ENCODE results near the gene ZNF618.

ZNF618 gene

DNA sequence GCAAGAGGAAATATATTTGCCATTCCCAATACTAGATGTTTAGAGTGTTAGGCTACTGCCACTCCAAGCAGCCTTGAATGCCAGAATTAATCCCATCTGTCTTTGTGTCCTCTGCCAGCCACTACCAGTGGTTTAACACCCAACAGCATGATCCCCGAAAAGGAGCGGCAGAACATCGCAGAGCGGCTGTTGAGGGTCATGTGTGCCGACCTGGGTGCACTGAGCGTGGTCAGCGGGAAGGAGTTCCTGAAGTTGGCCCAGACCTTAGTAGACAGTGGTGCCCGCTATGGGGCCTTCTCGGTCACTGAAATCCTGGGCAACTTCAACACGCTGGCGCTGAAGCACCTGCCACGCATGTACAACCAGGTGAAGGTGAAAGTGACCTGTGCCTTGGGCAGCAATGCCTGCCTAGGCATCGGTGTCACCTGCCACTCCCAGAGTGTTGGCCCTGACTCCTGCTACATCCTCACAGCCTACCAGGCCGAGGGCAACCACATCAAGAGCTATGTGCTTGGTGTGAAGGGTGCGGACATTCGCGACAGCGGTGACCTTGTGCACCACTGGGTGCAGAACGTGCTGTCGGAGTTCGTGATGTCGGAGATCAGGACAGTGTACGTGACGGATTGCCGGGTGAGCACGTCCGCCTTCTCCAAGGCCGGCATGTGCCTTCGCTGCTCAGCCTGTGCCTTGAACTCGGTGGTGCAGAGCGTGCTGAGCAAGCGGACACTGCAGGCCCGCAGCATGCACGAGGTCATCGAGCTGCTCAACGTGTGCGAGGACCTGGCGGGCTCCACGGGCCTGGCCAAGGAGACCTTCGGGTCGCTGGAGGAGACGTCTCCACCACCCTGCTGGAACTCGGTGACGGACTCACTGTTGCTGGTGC is 172.7 kb downstream of the ZNF618 start:
- DNase-seq, result no peak

- DNase-seq, result no peak
Observed at GRCh38 chr9:114049441-114050225, 173.5 kb downstream of the ZNF618 start.

- DNase-seq, result no peak
Observed at GRCh38 chr9:114050226-114050568, 174.1 kb downstream of the ZNF618 start.

GRCh38 chr9:114050646-114051045 is 174.5 kb downstream of the ZNF618 start:
- no peak for DNase-seq

GRCh38 chr9:114051281-114051680 is 175.2 kb downstream of the ZNF618 start:
- DNase-seq, result no peak

- DNase-seq, result no peak
Observed at GRCh38 chr9:114051706-114052105, 175.6 kb downstream of the ZNF618 start.

- DNase-seq, result no peak
Observed at GRCh38 chr9:114053246-114054005, 177.3 kb downstream of the ZNF618 start.

DNA sequence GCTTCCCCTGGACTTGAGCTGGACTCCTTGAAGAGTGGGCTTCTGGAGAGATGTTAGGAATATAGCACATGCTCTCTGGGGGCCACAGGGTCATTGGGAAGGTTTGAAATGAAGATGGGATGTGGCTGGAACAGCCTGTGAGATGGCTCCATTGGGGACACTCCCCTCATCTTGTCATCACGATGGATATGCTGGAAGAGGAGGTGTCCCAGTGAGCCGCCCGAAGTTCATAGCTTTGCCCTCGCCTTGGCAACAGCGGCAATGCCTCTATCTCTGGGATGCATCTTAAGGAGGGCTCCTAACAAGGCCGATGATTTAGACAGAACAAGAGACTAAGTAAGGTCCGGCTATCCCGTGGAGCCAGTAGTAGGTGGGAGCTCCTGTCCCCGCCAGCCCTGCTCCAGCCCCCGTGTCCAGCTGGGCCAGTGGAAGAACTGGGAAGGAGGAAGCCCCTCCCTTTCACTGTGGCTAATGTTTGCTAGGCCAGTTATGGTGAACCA is 178.1 kb downstream of the ZNF618 start:
- no peak for DNase-seq

DNA sequence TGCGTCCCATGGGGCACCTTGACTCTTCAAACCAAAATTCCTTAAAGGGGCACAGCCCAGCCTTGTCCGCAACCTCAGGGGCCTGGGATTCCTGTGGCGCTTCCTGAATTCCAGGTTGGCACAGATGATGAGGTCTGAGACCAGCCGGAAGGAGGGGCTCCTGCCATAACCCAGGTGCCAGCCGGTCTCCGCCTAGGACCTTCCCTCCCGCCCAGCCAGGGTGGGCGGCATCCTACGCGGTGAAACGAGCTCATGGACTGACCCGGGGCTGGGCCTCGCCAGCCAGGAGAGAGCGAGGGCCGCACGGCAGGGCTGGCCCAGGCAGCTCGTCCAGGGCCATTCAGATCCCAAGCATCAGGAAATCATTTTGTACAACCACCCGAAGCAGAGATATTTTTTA is 179.0 kb downstream of the ZNF618 start:
- no peak for DNase-seq

GRCh38 chr9:114055894-114056293 is 179.8 kb downstream of the ZNF618 start:
- DNase-seq, result no peak

DNA sequence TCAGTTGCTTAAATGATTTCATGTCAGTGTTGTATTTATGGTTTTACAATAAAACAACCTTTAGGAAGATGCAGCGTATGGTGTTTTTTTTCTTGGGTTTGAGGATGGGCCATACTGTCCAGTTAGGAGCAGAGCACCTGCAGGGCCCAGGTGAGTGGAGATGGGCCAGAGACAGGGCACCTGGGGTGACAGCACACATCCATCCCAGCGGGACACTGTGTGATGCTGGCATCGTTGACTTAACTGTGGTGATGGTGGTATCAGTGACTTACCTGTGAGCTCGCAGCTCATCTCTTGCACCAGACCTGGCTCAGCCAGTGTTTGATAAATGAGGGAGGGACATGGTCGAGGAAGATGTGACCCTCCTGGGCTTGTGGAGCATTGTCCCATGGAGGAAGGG is 180.4 kb downstream of the ZNF618 start:
- DNase-seq, result no peak

DNA sequence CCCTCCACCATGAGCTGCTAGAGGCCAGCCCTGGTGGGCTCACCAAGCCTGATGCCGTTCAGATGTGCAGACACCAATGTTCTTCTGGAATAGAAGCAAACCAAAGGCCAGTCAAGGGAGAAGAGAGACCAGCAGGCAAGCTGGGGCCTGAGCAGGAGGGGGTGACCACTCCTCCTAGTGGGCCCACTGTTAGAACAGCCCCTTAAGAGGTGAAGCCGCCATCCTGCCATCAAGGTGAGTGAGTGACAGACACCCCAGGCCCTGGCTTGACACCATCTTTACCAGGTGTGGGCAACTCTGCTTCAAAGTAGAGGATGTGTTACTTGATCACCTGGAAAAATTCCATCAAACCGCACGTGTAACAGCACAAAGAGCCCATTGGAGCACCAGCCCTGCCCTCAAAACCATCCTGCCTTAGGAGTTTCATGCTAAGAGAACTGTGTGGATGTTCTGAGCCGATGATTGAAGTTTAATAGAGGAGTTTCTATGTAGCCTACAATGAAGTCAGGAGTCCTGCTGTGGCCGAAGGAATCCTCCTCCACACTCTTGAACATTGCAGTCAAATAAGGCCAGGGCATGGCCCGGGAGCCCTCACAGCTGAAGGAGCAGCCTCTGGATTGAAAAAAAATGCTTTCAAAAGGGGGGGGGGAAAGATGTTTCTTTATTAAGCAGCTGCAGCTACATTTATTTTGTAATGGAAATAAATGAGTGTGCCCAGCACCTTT is 181.2 kb downstream of the ZNF618 start:
- DNase-seq, result no peak

- DNase-seq, result no peak
Observed at GRCh38 chr9:114058688-114059046, 182.6 kb downstream of the ZNF618 start.

DNA sequence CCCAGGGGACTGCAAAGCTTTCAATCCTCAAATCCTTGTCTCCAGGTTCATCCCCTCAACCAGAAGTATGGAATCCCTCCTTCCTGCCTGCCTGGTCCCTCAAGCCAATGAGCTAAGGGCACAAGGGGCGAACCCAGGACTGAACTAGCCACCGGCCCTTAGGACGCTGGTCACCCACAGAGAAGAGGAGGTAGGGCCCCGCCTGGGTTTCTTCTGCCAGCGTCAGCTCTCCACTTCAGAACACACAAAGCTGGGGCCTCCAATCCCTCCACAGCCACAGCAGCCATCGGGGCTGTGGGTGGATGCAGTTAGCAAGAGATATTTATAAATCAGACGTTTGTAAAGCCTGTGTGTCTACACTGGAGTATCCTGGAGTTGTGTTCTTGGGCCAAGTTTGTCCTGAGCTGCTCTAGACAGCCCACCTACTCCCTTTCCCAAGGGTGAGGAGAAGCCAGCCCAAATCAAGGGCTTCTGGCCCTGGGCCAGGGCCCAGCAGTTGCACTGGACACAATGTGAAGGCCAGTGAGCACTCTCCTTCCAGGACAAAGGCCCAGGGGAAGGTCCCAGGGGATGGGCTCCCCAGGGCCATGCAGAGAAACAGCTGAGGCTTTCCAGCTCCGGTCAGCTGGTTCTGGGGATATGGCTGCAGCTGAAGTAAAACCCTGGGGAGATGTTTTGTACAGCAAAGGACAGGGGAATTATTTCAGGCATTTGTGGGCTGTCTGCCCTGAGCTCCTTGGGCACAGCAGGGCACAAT is 183.1 kb downstream of the ZNF618 start:
- DNase-seq, result no peak

GRCh38 chr9:114060070-114060469 is 184.0 kb downstream of the ZNF618 start:
- DNase-seq, result no peak

DNA sequence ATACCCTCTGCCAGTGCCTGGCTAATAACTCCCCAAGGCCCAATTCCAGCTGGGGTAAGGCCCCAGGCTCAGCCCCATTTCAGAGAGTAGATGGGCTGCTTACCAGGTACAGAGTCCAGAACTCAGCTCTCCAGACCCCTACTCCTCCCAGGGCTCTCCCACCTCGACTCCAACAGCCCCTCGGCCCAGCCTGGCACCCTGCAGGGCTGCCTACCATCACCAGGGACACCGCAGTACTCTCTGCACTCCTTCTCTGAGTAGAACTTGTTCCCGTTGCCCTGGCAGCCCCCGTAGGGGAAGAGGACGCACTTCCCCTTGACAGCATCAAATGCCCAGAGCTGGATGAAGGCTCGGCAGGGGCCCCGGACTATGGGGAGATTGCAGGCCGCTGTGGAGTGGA is 184.6 kb downstream of the ZNF618 start:
- no peak for DNase-seq

- DNase-seq, result no peak
Observed at GRCh38 chr9:114061292-114061691, 185.2 kb downstream of the ZNF618 start.

- DNase-seq, result no peak
Observed at GRCh38 chr9:114061830-114062474, 185.8 kb downstream of the ZNF618 start.

DNA sequence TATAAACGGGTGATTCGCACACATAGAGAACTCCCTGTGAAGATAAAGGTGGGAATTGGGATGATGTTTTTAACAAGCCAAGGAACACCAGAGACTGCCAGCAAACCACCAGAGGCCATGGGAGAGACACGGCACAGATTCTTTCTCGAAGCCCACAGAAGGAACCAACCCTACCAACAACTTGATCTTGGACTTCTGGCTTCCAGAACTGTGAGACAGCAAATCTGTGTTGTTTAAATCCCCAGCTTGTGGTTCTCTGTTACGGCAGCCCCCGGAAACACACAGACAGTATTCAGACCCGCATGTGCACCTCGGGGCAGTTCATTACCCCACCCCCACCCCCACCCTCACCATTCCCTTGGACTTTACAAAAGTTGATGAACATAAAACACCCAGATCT is 189.2 kb downstream of the ZNF618 start:
- DNase-seq, result no peak

- DNase-seq, result no peak
Observed at GRCh38 chr9:114069476-114070187, 193.5 kb downstream of the ZNF618 start.
